ENCODE data around the gene ZNF700. TPM values are rescaled to one million over a fixed set of nuclear protein-coding genes. Genes with fewer than 3 reads are reported as not detected.

The ZNF700 gene
- total RNA-seq: 5.7 and 6.7 TPM in 2 replicates

GRCh38 chr19:11924886-11925650, at the start of gene ZNF700:
Gene ZNF700 (plus strand): TSS chr19:11925107. CDS start chr19:11925211, 104 bp downstream.

GRCh38 chr19:11887611-11888531, 37.0 kb upstream of the ZNF700 start, which contains the start of gene ZNF69:
Gene ZNF69 (plus strand): TSS chr19:11887782. CDS start chr19:11887924, 142 bp downstream.

GRCh38 chr19:11964858-11965645, 40.1 kb downstream of the ZNF700 start, which contains the start of gene ZNF763:
Gene ZNF763 (plus strand): TSS chr19:11965040. CDS start chr19:11965209, 169 bp downstream.

Other genes starting within 250 kb of the ZNF700 start
- gene ZNF823, start 186.2 kb upstream of the ZNF700 start, total RNA-seq: 5.5 TPM in 2 replicates
- 6.1 and 7.3 TPM in 2 replicates for gene ZNF441, start 158.1 kb upstream of the ZNF700 start, total RNA-seq
- 0.90 and 2.4 TPM in 2 replicates for gene ZNF491, start 126.6 kb upstream of the ZNF700 start, total RNA-seq
- gene ZNF440, start 110.8 kb upstream of the ZNF700 start, total RNA-seq: 6.9 and 8.6 TPM in 2 replicates
- gene ZNF439, start 76.4 kb upstream of the ZNF700 start, total RNA-seq: 0.27 and 2.6 TPM in 2 replicates
- gene ZNF69, start 37.3 kb upstream of the ZNF700 start, total RNA-seq: 1.3 and 4.0 TPM in 2 replicates
- 0.36 and 0.75 TPM in 2 replicates for gene ZNF763, start 39.9 kb downstream of the ZNF700 start, total RNA-seq
- gene ZNF433, start 110.6 kb downstream of the ZNF700 start, total RNA-seq: 1.7 and 2.8 TPM in 2 replicates
- 0.18 and 0.19 TPM in 2 replicates for gene ZNF878, start 127.9 kb downstream of the ZNF700 start, total RNA-seq
- gene ZNF844, start 139.6 kb downstream of the ZNF700 start, total RNA-seq: 1.1 and 2.8 TPM in 2 replicates
- 2.4 and 3.5 TPM in 2 replicates for gene ZNF20, start 215.2 kb downstream of the ZNF700 start, total RNA-seq
- gene ZNF625, start 231.6 kb downstream of the ZNF700 start, total RNA-seq: 10.4 and 10.5 TPM in 2 replicates
- gene ZNF136, start 238.0 kb downstream of the ZNF700 start, total RNA-seq: 5.1 and 8.8 TPM in 2 replicates